ENCODE results near the gene HDGFL3.

GRCh38 chr15:83100097-83100646 lies 107.5 kb downstream of the HDGFL3 start:
- TF ChIP-seq CTCF (IDR thresholded peaks at IDR 0.05) (no peak), EZH2 (IDR thresholded peaks at IDR 0.05) (no peak)

Measured in neural progenitor cell (in vitro differentiated cells).